Amniotic stem cell (primary cell): ENCODE results near the gene CACNA2D1.

Experiments used
- DNase-seq: peaks from one replicate; lab custom pipeline; 2025; lab: John Stamatoyannopoulos, UW

CACNA2D1 gene

DNA sequence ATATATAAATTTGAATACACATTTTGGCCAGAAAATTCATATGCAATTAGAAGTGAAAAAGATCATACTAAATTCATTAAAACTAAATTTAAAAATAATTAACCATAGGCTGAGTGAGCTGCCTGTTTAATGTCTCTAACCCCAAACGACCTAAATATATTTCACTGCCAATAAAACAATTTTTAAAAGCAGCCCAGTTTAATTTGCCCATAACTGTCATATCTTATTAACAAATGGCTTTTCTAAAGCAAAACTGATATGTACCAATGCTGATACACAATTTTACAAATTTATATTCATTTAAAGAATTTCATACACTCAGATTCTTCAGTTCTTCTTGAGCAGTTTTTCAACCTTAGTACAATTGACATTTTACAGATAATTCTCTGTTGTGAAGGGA, 99.9 kb downstream of the CACNA2D1 start:
- no peak for DNase-seq

- no peak for DNase-seq
Measured at GRCh38 chr7:82339958-82340357, 103.6 kb downstream of the CACNA2D1 start.

DNA sequence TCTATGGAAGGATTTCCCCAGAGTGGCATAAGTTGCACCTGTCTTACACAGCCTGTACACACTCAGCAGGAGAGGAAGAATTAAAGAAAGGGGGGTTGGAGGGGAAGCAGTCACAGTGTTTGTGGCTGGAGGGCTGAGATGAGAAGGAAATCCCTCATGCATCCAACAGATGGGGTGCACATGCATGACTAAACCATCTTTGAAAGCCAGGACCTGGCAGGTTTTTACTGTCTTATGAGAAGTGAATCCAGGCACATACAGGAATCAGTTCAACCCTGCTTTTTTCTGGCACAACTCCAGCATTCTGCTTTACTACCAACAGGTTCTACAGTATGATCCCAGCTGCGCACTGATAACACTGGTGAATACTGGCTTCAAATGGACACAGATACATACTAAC, 107.7 kb downstream of the CACNA2D1 start:
- no peak for DNase-seq

- DNase-seq, result no peak
Measured at GRCh38 chr7:82335001-82335400, 108.6 kb downstream of the CACNA2D1 start.

- DNase-seq, result no peak
Measured at GRCh38 chr7:82331234-82331633, 112.3 kb downstream of the CACNA2D1 start.

GRCh38 chr7:82330706-82331215, 112.8 kb downstream of the CACNA2D1 start:
- no peak for DNase-seq

DNA sequence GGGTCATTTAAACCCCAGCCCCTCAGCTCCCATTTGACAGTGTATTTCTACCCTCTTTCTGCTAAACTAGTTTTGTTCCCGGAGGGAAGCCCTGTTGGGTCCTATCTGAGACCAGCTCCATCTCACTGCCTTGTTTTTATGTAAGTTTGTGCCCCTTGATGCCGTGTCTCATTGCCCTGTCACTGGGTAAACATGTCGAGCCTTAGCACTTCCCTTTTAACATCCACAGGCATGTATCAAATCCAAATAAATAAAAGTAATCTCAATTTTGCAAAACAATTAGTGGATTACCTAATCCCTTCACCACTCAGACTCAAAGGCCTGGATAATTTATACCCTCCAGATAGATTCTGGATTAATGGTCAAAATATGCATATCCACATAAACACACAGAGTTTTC, 115.7 kb downstream of the CACNA2D1 start:
- no peak for DNase-seq

DNA sequence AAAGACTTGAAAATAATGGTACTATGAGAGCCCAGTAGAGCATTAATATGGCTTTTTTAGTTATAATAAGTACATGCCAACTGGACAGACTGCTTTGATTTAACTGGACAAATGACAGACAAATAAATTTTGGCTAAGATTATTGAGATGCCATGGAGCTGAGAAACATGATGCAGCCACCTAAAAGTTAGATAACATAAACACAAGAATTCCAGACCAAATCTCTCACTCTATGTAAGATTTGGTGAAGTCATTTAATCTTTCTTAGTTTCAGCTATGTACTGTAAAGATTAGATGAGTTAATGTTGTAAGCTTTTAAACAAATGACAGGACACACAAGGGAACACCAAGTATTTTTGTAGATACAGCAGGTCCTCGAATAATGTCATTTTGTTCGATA, 118.2 kb downstream of the CACNA2D1 start:
- no peak for DNase-seq

GRCh38 chr7:82323806-82324205, 119.8 kb downstream of the CACNA2D1 start:
- DNase-seq, result no peak

DNA sequence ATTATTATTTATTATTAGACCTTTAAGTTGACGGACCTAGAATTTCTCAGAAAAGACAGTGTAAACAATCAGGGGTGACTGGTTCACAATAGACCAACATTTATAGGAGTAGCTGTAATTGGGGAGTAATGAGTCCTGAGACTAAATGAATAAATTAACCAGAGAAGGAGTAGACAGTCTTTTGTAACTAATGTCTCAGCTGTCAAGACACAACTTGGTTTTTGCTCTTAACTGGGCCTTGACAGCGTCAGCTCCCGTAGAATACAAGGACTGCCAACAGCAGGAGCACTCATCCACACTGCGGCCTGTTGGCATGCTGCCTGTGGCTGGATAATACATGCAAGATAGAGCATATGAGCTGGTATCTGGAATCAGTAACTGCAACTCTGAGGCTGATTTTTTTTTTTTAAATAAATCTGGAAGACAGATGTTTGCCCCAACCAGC, 123.9 kb downstream of the CACNA2D1 start:
- no peak for DNase-seq

GRCh38 chr7:82318786-82319185, 124.8 kb downstream of the CACNA2D1 start:
- DNase-seq, result no peak

DNA sequence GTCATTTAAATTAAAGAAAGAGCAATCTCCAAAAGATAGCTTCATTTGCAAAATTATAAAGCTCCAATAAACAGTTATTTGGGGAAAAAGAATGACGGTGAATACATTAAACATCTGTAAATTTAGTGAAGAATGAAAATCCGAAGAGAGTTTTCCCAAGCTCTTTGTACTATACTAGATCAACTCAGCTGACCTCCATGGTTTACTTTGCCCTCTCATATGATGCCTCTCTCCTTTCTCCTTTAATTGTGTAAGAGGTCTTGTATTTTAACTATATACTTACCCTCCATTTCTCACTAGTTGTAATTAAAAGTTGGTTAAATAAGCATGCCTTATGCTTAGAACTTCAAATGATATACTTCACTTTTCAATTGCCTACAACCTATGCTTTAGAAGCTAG, 125.8 kb downstream of the CACNA2D1 start:
- no peak for DNase-seq

DNA sequence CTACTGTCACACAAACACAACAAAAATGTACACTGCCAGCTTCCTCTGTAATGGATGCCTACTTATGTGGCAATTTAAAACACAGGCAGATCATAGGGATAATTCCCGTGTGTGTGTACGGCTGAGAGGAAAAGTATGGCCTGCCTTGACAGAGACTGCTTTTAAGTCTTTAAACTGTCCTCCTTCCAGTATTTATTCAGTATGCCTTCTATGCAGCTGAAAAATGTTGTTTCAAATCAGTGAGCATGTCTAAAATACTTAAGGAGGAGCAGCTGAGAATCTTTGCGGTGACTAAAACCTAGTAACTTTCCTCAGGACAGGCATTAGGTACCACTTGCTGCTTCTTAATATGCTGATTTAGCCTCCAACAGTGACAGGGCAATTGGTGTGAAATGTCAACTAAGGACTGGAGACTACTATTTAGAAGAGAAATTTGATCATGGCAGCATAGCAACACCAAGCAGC, 126.3 kb downstream of the CACNA2D1 start:
- DNase-seq, result no peak

DNA sequence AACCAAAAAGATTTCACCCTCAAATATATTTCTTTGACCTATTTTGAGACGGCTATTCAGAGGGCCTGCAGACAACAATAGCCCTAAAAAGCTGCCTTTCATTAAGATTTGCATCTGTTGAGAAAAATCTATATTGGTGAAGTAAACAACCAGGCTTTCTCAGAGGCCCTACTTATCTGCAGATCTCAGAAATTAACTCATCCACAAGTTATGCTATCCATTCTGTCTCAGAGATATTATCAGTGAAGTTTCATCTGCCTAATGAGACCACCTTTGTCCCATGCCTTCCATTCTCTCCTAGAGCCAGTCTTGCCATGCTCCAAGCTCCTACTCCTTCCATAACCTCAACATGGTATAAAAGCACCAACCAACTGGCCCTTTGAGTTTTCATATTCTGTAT, 130.3 kb downstream of the CACNA2D1 start:
- DNase-seq, result no peak

DNA sequence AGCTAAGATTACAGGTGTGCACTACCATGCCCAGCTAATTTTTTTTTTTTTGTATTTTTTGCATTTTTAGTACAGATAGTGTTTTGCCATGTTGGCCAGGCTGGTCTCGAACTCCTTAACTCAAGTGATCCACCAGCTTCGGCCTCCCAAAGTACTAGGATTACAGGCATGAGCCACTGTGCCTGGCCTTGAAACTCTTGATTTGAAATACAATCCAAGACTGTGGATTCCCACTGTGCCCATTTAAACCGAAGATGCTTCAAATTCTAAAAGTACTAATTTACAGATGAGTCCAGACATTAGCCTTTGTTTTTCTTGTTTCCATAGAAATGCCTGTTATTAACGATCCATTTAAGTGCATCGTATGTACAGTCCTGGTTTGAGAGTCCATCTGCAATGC, 130.9 kb downstream of the CACNA2D1 start:
- DNase-seq, result no peak

DNA sequence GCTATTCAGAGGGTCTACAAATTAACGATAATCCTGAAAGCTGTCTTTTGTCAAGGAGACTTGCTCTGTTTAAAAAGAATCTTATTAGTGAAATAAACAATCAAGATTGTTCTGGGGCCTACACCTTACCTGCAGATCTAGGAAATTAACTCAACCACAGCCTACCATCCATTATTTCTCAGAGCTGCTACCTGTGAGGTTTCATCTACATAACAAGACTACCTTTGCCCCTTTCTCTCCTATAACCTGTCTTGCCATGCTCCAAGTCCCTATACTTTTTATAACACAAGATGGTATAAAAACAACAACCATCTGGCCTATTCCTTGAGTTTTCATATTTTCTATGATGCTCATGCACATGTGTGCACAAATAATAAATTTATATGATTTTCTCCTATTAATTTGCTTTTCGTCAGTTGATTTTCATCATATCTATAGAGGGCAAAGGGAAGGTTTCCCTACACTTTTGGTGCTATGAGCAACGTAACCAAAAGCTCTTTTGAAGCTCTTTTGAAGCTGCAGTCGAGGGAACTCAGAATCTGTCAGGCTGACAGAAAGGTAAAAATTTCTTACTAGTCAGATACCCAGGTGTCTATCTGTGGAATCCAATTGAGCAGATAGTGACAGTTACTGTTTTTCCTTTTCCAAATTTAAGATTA, 138.1 kb downstream of the CACNA2D1 start:
- no peak for DNase-seq

DNA sequence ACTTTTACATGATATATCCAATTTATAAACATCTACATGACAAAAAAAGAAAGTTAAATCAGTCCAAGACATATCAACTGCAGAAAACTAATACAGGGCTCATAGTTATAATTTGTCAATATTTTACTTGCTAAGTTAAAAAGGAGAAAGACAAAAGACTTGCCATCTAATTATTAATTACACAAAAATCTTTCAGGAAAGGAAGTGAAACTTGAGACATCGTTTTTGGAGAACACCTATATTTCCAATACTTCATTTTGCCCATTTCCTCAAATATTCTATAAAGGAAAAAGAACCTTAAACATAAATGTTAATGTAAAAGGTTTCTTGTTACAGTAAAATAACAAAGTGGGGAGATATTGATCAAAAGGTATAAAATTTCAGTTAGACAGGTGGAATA, 148.7 kb downstream of the CACNA2D1 start:
- no peak for DNase-seq

DNA sequence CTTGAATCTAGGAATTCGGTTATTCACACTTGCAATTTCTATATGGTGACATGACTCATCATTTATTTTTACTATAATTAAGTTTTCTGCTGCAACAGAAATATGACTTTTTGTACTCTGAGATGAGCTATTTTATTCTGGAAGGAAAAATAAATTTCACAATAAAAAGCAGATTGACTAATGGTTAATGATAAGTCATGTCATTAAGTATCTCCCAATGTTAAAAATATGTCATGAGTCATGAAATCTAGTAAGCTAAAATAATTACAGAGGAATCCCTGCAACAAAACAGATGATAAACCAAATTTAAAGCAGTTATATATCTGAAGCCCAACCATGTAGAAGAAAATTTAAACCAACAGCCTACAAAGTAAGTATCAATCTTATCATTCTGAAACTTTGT, 149.2 kb downstream of the CACNA2D1 start:
- no peak for DNase-seq

DNA sequence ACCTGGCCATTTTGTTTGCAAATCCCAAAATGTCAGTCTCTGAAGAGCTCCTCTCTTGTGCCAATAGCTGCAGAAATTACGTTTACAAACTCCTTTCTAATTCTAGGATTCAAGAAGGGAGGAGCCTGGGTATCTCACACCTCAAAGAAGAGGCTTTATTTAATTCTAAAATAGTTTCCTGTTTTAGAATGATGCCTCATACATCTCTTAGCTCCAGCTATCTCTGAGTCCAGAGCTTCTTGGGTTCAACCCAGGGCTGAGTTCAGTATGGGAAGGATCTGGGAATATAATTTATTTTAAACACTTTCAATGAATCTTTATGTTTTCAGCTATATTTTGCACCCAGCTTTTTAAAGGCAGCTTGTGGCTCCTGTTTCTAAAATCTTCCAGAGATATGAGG, 150.1 kb downstream of the CACNA2D1 start:
- no peak for DNase-seq

GRCh38 chr7:82291931-82292330, 151.6 kb downstream of the CACNA2D1 start:
- DNase-seq, result no peak

DNA sequence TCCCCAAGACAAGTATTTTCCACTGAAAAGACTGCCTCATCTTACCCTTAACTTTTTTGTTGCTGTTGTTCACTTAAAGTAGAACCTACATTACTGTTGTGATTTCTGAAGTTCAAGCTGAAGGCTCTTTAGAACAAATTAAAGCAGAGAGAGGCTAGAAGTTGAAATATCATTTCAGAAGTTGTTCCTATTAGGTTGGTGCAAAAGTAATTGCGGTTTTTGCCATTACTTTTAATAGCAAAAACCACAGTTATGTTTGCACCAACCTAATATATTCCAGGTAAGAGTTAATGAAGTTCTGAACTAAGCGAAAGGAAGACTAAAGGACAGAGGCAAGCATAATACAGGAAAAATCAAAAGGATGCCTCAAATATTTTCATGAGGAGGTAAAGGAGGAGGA, 153.7 kb downstream of the CACNA2D1 start:
- no peak for DNase-seq

DNA sequence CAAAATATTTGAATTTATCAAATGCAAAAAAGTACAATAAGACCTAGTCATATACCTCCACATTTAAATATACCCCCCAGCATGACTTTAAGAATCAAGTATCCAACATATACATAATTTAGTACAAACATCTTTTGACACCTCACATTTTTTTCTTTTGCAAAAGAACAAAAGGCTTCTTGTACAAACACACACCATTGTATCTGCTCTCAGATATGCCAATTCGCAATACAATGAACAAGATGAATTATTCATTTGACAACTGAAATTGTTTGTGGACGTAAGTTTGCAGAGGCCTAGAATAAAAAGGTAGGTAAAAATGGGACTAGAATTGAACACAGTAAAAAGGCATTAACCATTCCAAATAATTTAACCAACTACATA, 154.4 kb downstream of the CACNA2D1 start:
- DNase-seq, result no peak

GRCh38 chr7:82286798-82287140, 156.8 kb downstream of the CACNA2D1 start:
- no peak for DNase-seq

GRCh38 chr7:82286096-82286797, 157.3 kb downstream of the CACNA2D1 start:
- DNase-seq, result no peak
